ENCODE results near the gene CBARP. TPM values are rescaled to one million over a fixed set of nuclear protein-coding genes. Genes with fewer than 3 reads are reported as not detected.

The CBARP gene
- total and polyA plus RNA-seq, 9 of the 15 experiments (the other 6 are each of a cell fraction or from before 2014, with no cell fraction given), result 0.03 to 8.9 (median 1.2) TPM; not detected in 1

DNA sequence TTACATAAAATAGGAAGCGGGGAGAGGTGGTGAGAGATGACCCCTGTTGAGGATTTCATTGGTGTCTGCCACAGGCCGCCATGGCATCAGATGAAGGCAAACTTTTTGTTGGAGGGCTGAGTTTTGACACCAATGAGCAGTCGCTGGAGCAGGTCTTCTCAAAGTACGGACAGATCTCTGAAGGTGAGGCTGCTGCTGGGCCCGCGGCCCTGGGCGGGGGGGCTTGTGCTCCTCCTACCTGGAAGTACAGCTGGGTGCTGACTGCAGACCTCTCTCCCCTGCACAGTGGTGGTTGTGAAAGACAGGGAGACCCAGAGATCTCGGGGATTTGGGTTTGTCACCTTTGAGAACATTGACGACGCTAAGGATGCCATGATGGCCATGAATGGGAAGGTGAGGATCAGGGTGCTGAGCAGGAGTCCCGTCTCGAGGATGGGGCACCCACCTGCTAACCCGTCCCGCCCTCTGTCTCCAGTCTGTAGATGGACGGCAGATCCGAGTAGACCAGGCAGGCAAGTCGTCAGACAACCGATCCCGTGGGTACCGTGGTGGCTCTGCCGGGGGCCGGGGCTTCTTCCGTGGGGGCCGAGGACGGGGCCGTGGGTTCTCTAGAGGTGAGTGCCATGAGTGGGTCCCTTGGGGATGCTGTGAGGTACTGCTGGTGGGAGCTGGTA lies 33.2 kb upstream of the CBARP start (continued):
- TF ChIP-seq MNT (conservative IDR thresholded peaks at IDR 0.05), result peak; percentile 31 to 37; a peak in 1 of 4 replicates
- TF ChIP-seq JUN (IDR thresholded peaks at IDR 0.05; ENCODE audit: borderline replicate concordance, low read depth, low read length), result no peak
- TF ChIP-seq JUN (CRISPR knock-in tag; IDR thresholded peaks at IDR 0.05; ENCODE audit: borderline replicate concordance), result no peak
- no peak for TF ChIP-seq CBX3 (IDR thresholded peaks at IDR 0.05; ENCODE audit: borderline replicate concordance in 1 of 2, low read length in 2 of 2)
- no peak for TF ChIP-seq CEBPZ (IDR thresholded peaks at IDR 0.05; ENCODE audit: borderline replicate concordance, low read depth, low read length)
- peak in 1 of 2 experiments; percentile 44; a peak in 1 of 4 replicates for TF ChIP-seq HDAC1 (IDR thresholded peaks at IDR 0.05)
- no peak for TF ChIP-seq ZNF140 (CRISPR knock-in tag; IDR thresholded peaks at IDR 0.05)
- TF ChIP-seq, protein P1, sequence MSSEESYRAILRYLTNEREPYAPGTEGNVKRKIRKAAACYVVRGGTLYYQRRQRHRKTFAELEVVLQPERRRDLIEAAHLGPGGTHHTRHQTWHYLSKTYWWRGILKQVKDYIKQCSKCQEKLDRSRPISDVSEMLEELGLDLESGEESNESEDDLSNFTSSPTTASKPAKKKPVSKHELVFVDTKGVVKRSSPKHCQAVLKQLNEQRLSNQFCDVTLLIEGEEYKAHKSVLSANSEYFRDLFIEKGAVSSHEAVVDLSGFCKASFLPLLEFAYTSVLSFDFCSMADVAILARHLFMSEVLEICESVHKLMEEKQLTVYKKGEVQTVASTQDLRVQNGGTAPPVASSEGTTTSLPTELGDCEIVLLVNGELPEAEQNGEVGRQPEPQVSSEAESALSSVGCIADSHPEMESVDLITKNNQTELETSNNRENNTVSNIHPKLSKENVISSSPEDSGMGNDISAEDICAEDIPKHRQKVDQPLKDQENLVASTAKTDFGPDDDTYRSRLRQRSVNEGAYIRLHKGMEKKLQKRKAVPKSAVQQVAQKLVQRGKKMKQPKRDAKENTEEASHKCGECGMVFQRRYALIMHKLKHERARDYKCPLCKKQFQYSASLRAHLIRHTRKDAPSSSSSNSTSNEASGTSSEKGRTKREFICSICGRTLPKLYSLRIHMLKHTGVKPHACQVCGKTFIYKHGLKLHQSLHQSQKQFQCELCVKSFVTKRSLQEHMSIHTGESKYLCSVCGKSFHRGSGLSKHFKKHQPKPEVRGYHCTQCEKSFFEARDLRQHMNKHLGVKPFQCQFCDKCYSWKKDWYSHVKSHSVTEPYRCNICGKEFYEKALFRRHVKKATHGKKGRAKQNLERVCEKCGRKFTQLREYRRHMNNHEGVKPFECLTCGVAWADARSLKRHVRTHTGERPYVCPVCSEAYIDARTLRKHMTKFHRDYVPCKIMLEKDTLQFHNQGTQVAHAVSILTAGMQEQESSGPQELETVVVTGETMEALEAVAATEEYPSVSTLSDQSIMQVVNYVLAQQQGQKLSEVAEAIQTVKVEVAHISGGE (CRISPR knock-in tag; IDR thresholded peaks at IDR 0.05), result peak in 1 of 3 experiments; percentile 4; a peak in 1 of 6 replicates
- TF ChIP-seq ZNF589 (CRISPR knock-in tag; IDR thresholded peaks at IDR 0.05; ENCODE audit: low read depth), result no peak
- TF ChIP-seq SMAD2 (IDR thresholded peaks at IDR 0.05; ENCODE audit: low read depth, low read length), result no peak
- no peak for TF ChIP-seq LCOR (CRISPR knock-in tag; IDR thresholded peaks at IDR 0.05)
- TF ChIP-seq ETV6 (IDR thresholded peaks at IDR 0.05; ENCODE audit: borderline replicate concordance in 1 of 2, low read depth in 2 of 2, low read length in 1 of 2), result no peak
- TF ChIP-seq ETV6 (CRISPR knock-in tag; IDR thresholded peaks at IDR 0.05; ENCODE audit: borderline replicate concordance), result no peak
- TF ChIP-seq ETV5 (CRISPR knock-in tag; IDR thresholded peaks at IDR 0.05; ENCODE audit: low read depth), result 0 out of 2 replicates have a peak, but pooled peaks have one; percentile 10
- TF ChIP-seq, protein P2, sequence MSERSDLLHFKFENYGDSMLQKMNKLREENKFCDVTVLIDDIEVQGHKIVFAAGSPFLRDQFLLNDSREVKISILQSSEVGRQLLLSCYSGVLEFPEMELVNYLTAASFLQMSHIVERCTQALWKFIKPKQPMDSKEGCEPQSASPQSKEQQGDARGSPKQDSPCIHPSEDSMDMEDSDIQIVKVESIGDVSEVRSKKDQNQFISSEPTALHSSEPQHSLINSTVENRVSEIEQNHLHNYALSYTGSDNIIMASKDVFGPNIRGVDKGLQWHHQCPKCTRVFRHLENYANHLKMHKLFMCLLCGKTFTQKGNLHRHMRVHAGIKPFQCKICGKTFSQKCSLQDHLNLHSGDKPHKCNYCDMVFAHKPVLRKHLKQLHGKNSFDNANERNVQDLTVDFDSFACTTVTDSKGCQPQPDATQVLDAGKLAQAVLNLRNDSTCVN (CRISPR knock-in tag; IDR thresholded peaks at IDR 0.05), result peak; percentile 10; the same call in 1 of the 2 replicates

Measured in K562 (cell line).